ENCODE results near the gene P2RX6.

- TF ChIP-seq POLR2A (conservative IDR thresholded peaks at IDR 0.05): no peak
- no peak for TF ChIP-seq MEF2A (IDR thresholded peaks at IDR 0.05; ENCODE audit: control insufficient read depth, low read depth, low read length)
- TF ChIP-seq SMARCA5 (IDR thresholded peaks at IDR 0.05): no peak
These were observed 43.9 kb upstream of the P2RX6 start for GRCh38 chr22:20970939-20971657.

Data from K562 (cell line).